GM19328 (cell line): ENCODE measurements around the gene CTDNEP1.

Source experiments
- ATAC-seq: cut with Tn5 transposase; IDR thresholded peaks from one replicate; pipeline ENCODE4 v1.9.1; 2021; ENCODE audit warnings: mild to moderate bottlenecking, moderate library complexity; ENCODE audit not compliant: unreplicated experiment

CTDNEP1 gene

GRCh38 chr17:7232114-7232513 is 19.4 kb downstream of the CTDNEP1 start:
- no peak for ATAC-seq

GRCh38 chr17:7229504-7229903 is 22.0 kb downstream of the CTDNEP1 start:
- ATAC-seq: no peak

GRCh38 chr17:7228920-7229319 is 22.6 kb downstream of the CTDNEP1 start:
- no peak for ATAC-seq

- no peak for ATAC-seq
Measured at GRCh38 chr17:7226721-7227710, 24.5 kb downstream of the CTDNEP1 start.

GRCh38 chr17:7225711-7226331 is 25.7 kb downstream of the CTDNEP1 start:
- no peak for ATAC-seq

- ATAC-seq: no peak
Measured at GRCh38 chr17:7224661-7225111, 26.8 kb downstream of the CTDNEP1 start.

- ATAC-seq: no peak
Measured at GRCh38 chr17:7224110-7224509, 27.4 kb downstream of the CTDNEP1 start.

GRCh38 chr17:7223375-7223774 is 28.2 kb downstream of the CTDNEP1 start:
- ATAC-seq: no peak

- no peak for ATAC-seq
Measured at GRCh38 chr17:7222972-7223292, 28.6 kb downstream of the CTDNEP1 start.

- no peak for ATAC-seq
Measured at GRCh38 chr17:7222093-7222971, 29.2 kb downstream of the CTDNEP1 start.

GRCh38 chr17:7221278-7222092 is 30.0 kb downstream of the CTDNEP1 start:
- no peak for ATAC-seq

GRCh38 chr17:7220593-7221277 is 30.8 kb downstream of the CTDNEP1 start:
- no peak for ATAC-seq

GRCh38 chr17:7219812-7220592 is 31.5 kb downstream of the CTDNEP1 start, which contains the start of the genes ACADVL and DLG4:
Gene ACADVL, plus strand, starts transcription at chr17:7219938. Its CDS starts 47 bp downstream, at chr17:7219985.
Gene DLG4, minus strand, starts transcription at chr17:7219836.
- ATAC-seq: no peak

- no peak for ATAC-seq
Measured at GRCh38 chr17:7219229-7219811, 32.2 kb downstream of the CTDNEP1 start.

GRCh38 chr17:7218758-7219157 is 32.8 kb downstream of the CTDNEP1 start:
- no peak for ATAC-seq

GRCh38 chr17:7218166-7218565 is 33.4 kb downstream of the CTDNEP1 start:
- no peak for ATAC-seq

GRCh38 chr17:7217113-7217987 is 34.2 kb downstream of the CTDNEP1 start:
- no peak for ATAC-seq
